ENCODE measurements around the gene GOLGA8B.
"Not testable (repeated sequence)": the region's sequence is repeated elsewhere in the genome, so short reads cannot be mapped to it uniquely, and the experiment has no call there.

- TF ChIP-seq CTCF, POLR2A (IDR thresholded peaks at IDR 0.05): not testable (repeated sequence)
These were observed 39.4 kb downstream of the GOLGA8B start for GRCh38 chr15:34543860-34544649.
